ENCODE measurements around the gene COMMD7. TPM values are rescaled to one million over a fixed set of nuclear protein-coding genes. Genes with fewer than 3 reads are reported as not detected.

COMMD7 gene
- total RNA-seq, 1 experiment from 2014 or later = 13.2 TPM

DNA sequence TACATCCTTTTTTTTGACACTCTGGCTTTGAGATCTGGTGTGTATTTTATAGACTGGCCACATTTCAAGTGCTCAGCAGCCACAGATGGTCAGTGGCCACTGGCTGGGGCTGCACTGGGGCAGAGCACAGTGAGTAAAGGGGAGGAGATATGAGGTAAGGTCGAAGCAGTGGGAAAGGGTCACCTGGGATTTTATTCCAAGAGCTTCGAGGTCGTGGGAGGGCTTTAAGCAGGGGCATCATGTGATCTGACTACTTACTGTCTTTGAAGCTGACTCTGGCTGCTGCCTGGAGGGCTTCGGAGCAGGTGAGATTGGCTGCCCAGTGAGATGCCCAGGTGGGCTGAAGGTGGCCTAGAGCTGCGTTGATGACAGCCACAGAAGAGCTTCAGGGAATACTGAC lies 76.2 kb downstream of the COMMD7 start:
- ChIA-PET POLR2A (no interaction called here), RAD21 (ENCODE audit: low non-redundant PET in 1 of 2, low total read pairs in 2 of 2, uncharacterized antibody in 2 of 2, unreplicated experiment in 2 of 2) (no interaction called here), CTCF (interaction anchor here (3.0 kb wide), 1 partner anchor 112 kb away, joined by 13 read pairs; no protein-coding TSS in a partner anchor)
- DNase-seq (ENCODE audit: low read depth, low spot score) = no peak
- Histone ChIP-seq H4K20me1 (ENCODE audit: insufficient read depth) (no peaks in the 10 kb centered on the region), H3K9ac (ENCODE audit: low read length) (no peak overlapping the region), H3K79me2 (ENCODE audit: insufficient read depth, low read length) (no peaks in the 10 kb centered on the region), H2AFZ (ENCODE audit: low read depth, low read length, poor library complexity, severe bottlenecking) (no peak overlapping the region), H3K36me3 (ENCODE audit: control insufficient read depth in 1 of 2, insufficient read depth in 2 of 2, low read length in 2 of 2) (no peaks in the 10 kb centered on the region), H3K9me2 (ENCODE audit: insufficient read depth) (no peaks in the 10 kb centered on the region), H3K4me3 (replicated peaks in 1 of 2; ENCODE audit: low read depth in 1 of 2, low read length in 2 of 2) (no peak overlapping the region), H3K4me1 (ENCODE audit: control insufficient read depth in 1 of 2, insufficient read depth in 2 of 2, low read length in 2 of 2) (peaks cover 11 to 15% of the 10 kb centered on the region in 2 experiments), H3K27ac (ENCODE audit: low read depth, low read length) (no peak overlapping the region), H3K4me2 (ENCODE audit: low read length) (no peak overlapping the region), H3K9me3 (ENCODE audit: control insufficient read depth in 1 of 2, insufficient read depth in 1 of 2, low read depth in 1 of 2, low read length in 2 of 2) (no peaks in the 10 kb centered on the region), H3K27me3 (ENCODE audit: insufficient read depth, low read length) (no peaks in the 10 kb centered on the region)
- no TSS peak for BruUV-seq (replicated peaks)
- intact Hi-C loops (cut with micrococcal nuclease) = no loop called here
- no peak for ATAC-seq
- TF ChIP-seq ATF3 (IDR thresholded peaks at IDR 0.05) = no peak
- no peak for TF ChIP-seq SRF (IDR thresholded peaks at IDR 0.05; ENCODE audit: low read depth)
- no peak for TF ChIP-seq YY1 (IDR thresholded peaks at IDR 0.05; ENCODE audit: extremely low read depth, insufficient replicate concordance, low read depth, low read length)
- no peak for TF ChIP-seq FOSL1 (IDR thresholded peaks at IDR 0.05; ENCODE audit: low read depth)
- no peak for TF ChIP-seq REST (IDR thresholded peaks at IDR 0.05; ENCODE audit: low read depth)
- TF ChIP-seq JUND (IDR thresholded peaks at IDR 0.05) = no peak
- TF ChIP-seq RAD21 (IDR thresholded peaks at IDR 0.05; ENCODE audit: low read depth) = no peak
- TF ChIP-seq CTCF (IDR thresholded peaks at IDR 0.05 in 2 of 3, conservative IDR thresholded peaks at IDR 0.05 in 1 of 3; ENCODE audit: borderline replicate concordance in 1 of 3, insufficient read depth in 1 of 3, low read depth in 2 of 3, low read length in 2 of 3) = no peak
- no peak for TF ChIP-seq POLR2AphosphoS5 (IDR thresholded peaks at IDR 0.05; ENCODE audit: low read depth, low read length)
- TF ChIP-seq, protein P1, sequence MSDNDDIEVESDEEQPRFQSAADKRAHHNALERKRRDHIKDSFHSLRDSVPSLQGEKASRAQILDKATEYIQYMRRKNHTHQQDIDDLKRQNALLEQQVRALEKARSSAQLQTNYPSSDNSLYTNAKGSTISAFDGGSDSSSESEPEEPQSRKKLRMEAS (IDR thresholded peaks at IDR 0.05) = no peak
- no peak for TF ChIP-seq EZH2phosphoT487 (IDR thresholded peaks at IDR 0.05; ENCODE audit: borderline replicate concordance)
- TF ChIP-seq TCF7L2 (IDR thresholded peaks at IDR 0.05; ENCODE audit: borderline replicate concordance, extremely low read depth, insufficient read depth, insufficient read length) = no peak
- TF ChIP-seq CBX3 (IDR thresholded peaks at IDR 0.05; ENCODE audit: low read depth) = no peak

Data from HCT116 (cell line).